ENCODE measurements around the gene NUCB2.
"Not testable (repeated sequence)": the region's sequence is repeated elsewhere in the genome, so short reads cannot be mapped to it uniquely, and the experiment has no call there.

The NUCB2 gene

GRCh38 chr11:17276236-17277023 is at the start of gene NUCB2:
NUCB2 (plus strand) TSS chr11:17276739; CDS start chr11:17295324, 18,585 bp downstream.
- peak; percentile 97 for DNase-seq

- DNase-seq, result not testable (repeated sequence)
These were observed 48.2 kb upstream of the NUCB2 start for GRCh38 chr11:17228186-17228925.

- no peak for DNase-seq
These were observed 46.9 kb upstream of the NUCB2 start for GRCh38 chr11:17229481-17230152.

GRCh38 chr11:17230867-17231851 is 45.4 kb upstream of the NUCB2 start:
- DNase-seq, result peak; percentile 52

- no peak for DNase-seq
These were observed 43.4 kb upstream of the NUCB2 start for GRCh38 chr11:17233101-17233500.

GRCh38 chr11:17238377-17238776 is 38.2 kb upstream of the NUCB2 start:
- DNase-seq, result no peak

- DNase-seq, result not testable (repeated sequence)
These were observed 36.6 kb upstream of the NUCB2 start for GRCh38 chr11:17239927-17240326.

- DNase-seq, result no peak
These were observed 35.8 kb upstream of the NUCB2 start for GRCh38 chr11:17240780-17241179.

- not testable (repeated sequence) for DNase-seq
These were observed 33.6 kb upstream of the NUCB2 start for GRCh38 chr11:17242954-17243353.

GRCh38 chr11:17244046-17244445 is 32.5 kb upstream of the NUCB2 start:
- DNase-seq, result no peak

GRCh38 chr11:17250561-17251350 is 25.8 kb upstream of the NUCB2 start:
- no peak for DNase-seq

GRCh38 chr11:17252704-17253103 is 23.8 kb upstream of the NUCB2 start:
- DNase-seq, result no peak

- DNase-seq, result no peak
These were observed 20.0 kb upstream of the NUCB2 start for GRCh38 chr11:17256512-17256911.

- DNase-seq, result no peak
These were observed 19.3 kb upstream of the NUCB2 start for GRCh38 chr11:17257196-17257595.

- no peak for DNase-seq
These were observed 17.9 kb upstream of the NUCB2 start for GRCh38 chr11:17258670-17259069.

- no peak for DNase-seq
These were observed 17.0 kb upstream of the NUCB2 start for GRCh38 chr11:17259519-17259918.

GRCh38 chr11:17260020-17260419 is 16.5 kb upstream of the NUCB2 start:
- no peak for DNase-seq

- DNase-seq, result no peak
These were observed 12.8 kb upstream of the NUCB2 start for GRCh38 chr11:17263769-17264168.

- no peak for DNase-seq
These were observed 9.8 kb upstream of the NUCB2 start for GRCh38 chr11:17266781-17267180.

- no peak for DNase-seq
These were observed 9.0 kb upstream of the NUCB2 start for GRCh38 chr11:17267576-17267975.

- not testable (repeated sequence) for DNase-seq
These were observed 8.0 kb upstream of the NUCB2 start for GRCh38 chr11:17268500-17268899.

GRCh38 chr11:17268902-17269301 is 7.6 kb upstream of the NUCB2 start:
- no peak for DNase-seq

Measured in activated naive CD4-positive, alpha-beta T cell treated with anti-CD3 and anti-CD28 coated beads, Interleukin-2, amount 50 U/mL, for 16 hours (primary cell).